ENCODE measurements around the gene NRXN3. TPM values are rescaled to one million over a fixed set of nuclear protein-coding genes. Genes with fewer than 3 reads are reported as not detected.

NRXN3 gene
- total RNA-seq, 6 experiments from 2014 or later = 0.07 to 0.28 (median 0.11) TPM; not detected in 2

DNA sequence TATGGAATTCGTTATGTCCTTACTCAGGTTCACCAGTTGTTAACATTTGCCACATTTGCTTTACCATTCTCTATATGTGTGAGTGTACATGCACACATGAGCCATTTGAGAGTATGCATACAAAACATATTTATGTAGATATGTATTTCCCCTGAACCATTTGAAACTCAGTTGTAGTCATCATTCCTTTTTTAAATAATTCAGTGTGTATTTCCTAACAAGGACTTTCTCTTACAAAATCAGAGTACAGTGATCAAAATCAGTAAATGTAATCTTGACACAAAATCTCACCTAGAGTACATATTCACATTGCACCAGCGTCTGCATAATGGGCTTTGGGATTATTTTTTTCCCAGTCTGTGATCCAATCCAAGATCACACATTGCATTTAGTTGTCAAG, 1656.2 kb downstream of the NRXN3 start:
- H3K27me3 Mint-ChIP-seq (ENCODE audit: insufficient read depth) = peaks cover 2% of the 10 kb centered on the region; the same call in 1 of the 2 replicates
- no peak for DNase-seq
- H3K27ac Mint-ChIP-seq = no peak overlapping the region
- TF ChIP-seq, protein P1, sequence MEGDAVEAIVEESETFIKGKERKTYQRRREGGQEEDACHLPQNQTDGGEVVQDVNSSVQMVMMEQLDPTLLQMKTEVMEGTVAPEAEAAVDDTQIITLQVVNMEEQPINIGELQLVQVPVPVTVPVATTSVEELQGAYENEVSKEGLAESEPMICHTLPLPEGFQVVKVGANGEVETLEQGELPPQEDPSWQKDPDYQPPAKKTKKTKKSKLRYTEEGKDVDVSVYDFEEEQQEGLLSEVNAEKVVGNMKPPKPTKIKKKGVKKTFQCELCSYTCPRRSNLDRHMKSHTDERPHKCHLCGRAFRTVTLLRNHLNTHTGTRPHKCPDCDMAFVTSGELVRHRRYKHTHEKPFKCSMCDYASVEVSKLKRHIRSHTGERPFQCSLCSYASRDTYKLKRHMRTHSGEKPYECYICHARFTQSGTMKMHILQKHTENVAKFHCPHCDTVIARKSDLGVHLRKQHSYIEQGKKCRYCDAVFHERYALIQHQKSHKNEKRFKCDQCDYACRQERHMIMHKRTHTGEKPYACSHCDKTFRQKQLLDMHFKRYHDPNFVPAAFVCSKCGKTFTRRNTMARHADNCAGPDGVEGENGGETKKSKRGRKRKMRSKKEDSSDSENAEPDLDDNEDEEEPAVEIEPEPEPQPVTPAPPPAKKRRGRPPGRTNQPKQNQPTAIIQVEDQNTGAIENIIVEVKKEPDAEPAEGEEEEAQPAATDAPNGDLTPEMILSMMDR (IDR thresholded peaks at IDR 0.05) = no peak
- H3K4me3 Mint-ChIP-seq = no peak overlapping the region
- H3K36me3 Mint-ChIP-seq (ENCODE audit: low read depth) = no peaks in the 10 kb centered on the region; the same call in 1 of the 2 replicates
- H3K9me3 Mint-ChIP-seq = peaks cover 44% of the 10 kb centered on the region
- no peaks in the 10 kb centered on the region for H3K4me1 Mint-ChIP-seq (ENCODE audit: low read depth)

DNA sequence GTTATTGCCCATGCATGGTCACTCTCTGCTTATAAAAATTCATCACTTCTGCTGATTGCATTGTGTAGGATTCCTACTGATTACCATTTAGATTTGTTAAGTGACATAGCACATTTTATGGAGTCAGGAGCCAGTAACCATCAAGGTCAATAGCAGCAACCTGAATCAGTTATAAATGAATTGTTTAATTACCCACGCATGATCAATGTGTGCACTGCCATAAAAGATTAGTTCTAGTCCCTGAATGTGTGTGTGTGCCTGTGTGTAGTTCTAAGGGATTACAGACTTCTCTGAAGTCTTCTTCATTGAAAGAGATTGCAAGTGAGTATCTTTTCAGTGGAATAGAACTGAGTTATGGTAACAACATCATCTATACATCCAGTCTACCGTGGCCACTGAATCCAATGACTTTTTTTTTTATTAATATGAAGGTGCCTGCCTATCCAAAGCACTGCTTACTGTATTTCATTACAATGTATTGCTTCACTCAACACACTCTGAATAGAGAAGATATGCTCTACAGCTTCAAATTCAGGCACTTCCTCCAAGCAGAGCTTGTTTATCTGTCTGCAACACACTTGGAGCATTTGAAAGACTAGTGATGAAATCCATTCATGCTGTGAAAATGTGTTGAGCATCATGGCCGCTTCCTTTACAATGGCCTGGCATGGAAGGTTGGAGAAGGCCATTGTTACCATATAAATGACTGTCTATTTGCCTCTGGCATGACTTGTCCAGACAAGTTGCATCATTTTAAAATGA, 1659.4 kb downstream of the NRXN3 start:
- Mint-ChIP-seq H3K4me3 (no peak overlapping the region), H3K27me3 (ENCODE audit: insufficient read depth) (peaks cover 2% of the 10 kb centered on the region; the same call in 1 of the 2 replicates), H3K4me1 (ENCODE audit: low read depth) (no peaks in the 10 kb centered on the region), H3K27ac (no peak overlapping the region), H3K9me3 (peaks cover 42% of the 10 kb centered on the region), H3K36me3 (ENCODE audit: low read depth) (no peaks in the 10 kb centered on the region)
- TF ChIP-seq, protein P1 (IDR thresholded peaks at IDR 0.05) = no peak
- no peak for DNase-seq

DNA sequence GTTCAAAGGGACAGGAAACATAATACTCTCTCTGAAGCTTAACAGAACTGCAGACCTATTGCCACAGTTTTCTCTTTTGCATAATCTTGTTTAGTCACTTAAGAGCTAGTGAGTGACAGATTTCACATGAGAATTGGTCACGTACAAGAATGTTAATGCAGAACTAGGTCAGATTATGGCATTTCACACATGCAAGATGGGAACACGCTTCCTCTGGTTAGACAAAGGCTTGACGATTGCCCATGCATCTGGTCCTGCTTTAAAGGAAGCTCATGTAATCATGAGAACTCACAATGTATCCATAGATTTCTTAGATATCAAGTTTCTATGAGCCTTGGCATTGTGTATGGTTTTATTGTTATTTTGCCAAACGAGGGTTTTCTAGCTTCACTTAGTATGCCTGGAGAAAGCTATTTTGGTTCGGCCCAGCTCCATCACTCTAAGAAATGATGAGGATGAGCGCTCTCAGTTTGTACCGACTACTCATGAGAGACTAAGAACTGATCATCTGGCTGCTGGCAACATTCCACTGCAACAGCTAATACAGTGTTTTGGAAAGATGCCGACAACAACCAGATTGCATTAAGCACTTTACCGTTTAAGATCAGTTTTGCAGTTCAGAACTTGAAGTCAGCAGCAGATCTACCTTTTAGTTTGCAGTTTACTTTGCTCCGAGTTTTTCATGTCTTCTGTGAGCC, 1661.2 kb downstream of the NRXN3 start:
- TF ChIP-seq, protein P1 (IDR thresholded peaks at IDR 0.05) = no peak
- DNase-seq = no peak
- no peaks in the 10 kb centered on the region for H3K4me1 Mint-ChIP-seq (ENCODE audit: low read depth)
- no peak overlapping the region for H3K27ac Mint-ChIP-seq
- H3K36me3 Mint-ChIP-seq (ENCODE audit: low read depth) = no peaks in the 10 kb centered on the region
- H3K4me3 Mint-ChIP-seq = no peak overlapping the region
- H3K9me3 Mint-ChIP-seq = peaks cover 37% of the 10 kb centered on the region
- peaks cover 2% of the 10 kb centered on the region; the same call in 1 of the 2 replicates for H3K27me3 Mint-ChIP-seq (ENCODE audit: insufficient read depth)

DNA sequence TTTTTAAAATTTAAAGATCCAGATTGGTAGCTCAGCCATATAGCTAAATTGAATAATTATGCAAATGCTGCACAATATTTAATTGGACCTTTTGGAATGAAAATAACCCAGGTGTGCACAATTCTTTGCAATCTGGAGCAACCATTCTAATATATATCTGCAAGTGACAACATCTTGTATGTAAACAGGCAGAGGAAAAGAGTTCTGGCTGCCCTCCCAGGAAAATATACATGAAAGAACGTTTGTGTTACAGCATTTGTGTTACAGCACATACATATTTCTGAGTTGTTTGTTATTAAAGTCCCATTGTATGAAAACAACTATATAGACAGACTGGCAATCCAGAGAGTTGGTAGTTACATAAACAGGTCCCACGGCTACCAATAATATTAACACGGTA, 1663.6 kb downstream of the NRXN3 start:
- H3K9me3 Mint-ChIP-seq = peaks cover 21% of the 10 kb centered on the region
- no peak overlapping the region for H3K27ac Mint-ChIP-seq
- no peaks in the 10 kb centered on the region for H3K36me3 Mint-ChIP-seq (ENCODE audit: low read depth)
- H3K27me3 Mint-ChIP-seq (ENCODE audit: insufficient read depth) = no peaks in the 10 kb centered on the region; the same call in 1 of the 2 replicates
- no peak overlapping the region for H3K4me3 Mint-ChIP-seq
- TF ChIP-seq, protein P1 (IDR thresholded peaks at IDR 0.05) = no peak
- no peak for DNase-seq
- no peaks in the 10 kb centered on the region for H3K4me1 Mint-ChIP-seq (ENCODE audit: low read depth)

DNA sequence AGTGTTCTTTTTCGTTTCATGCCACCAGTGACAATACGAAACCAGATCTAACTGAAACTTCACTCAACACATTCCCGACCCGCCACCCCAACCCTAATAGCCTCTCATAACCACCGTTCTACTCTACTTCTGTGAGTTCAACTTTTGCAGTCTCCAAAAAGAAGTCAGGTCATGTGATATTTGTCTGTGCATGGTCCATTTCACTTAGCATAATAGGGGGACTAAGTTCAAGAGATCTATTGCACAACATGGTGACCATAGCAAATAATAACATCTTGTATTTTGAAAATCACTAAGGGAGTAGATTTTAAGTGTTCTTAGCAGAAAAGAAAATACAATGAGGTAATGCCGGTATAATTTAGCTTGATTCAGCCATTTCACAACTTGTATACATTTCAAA, 1664.7 kb downstream of the NRXN3 start:
- TF ChIP-seq, protein P1 (IDR thresholded peaks at IDR 0.05) = no peak
- Mint-ChIP-seq H3K36me3 (ENCODE audit: low read depth) (no peaks in the 10 kb centered on the region), H3K27me3 (ENCODE audit: insufficient read depth) (no peaks in the 10 kb centered on the region; the same call in 1 of the 2 replicates), H3K4me1 (ENCODE audit: low read depth) (no peaks in the 10 kb centered on the region), H3K9me3 (peaks cover 30% of the 10 kb centered on the region), H3K4me3 (no peak overlapping the region), H3K27ac (no peak overlapping the region)
- no peak for DNase-seq
